Liver (tissue), 9 donors: ENCODE measurements around the gene ATP11B. TPM values are rescaled to one million over a fixed set of nuclear protein-coding genes. Genes with fewer than 3 reads are reported as not detected.

Source experiments
- DNase-seq: peaks from one replicate; pipeline ENCODE4 v3.0.0-alpha.2; 2017; ENCODE audit warnings: low spot score
- H3K27ac ChIP-seq, 2 donors: one replicate each; pipeline ENCODE4 v1.7.0; 2013; ENCODE audit warnings: inconsistent platforms in 2 of 2, low read length in 2 of 2, control low read depth in 1 of 2, low read depth in 1 of 2, mild to moderate bottlenecking in 1 of 2
- H3K27me3 ChIP-seq, 4 donors: one replicate each; pipeline versions ENCODE4 v1.6.1 to v1.7.0; 2013; ENCODE audit warnings: low read length in 3 of 4, inconsistent platforms in 1 of 4, mild to moderate bottlenecking in 1 of 4, moderate library complexity in 1 of 4; ENCODE audit not compliant: control insufficient read depth in 4 of 4, insufficient read depth in 4 of 4
- H3K36me3 ChIP-seq, 4 donors: one replicate each; pipeline versions ENCODE4 v1.6.1 to v1.7.0; 2013; ENCODE audit warnings: low read length in 3 of 4, mild to moderate bottlenecking in 3 of 4, low read depth in 1 of 4, moderate library complexity in 1 of 4; ENCODE audit not compliant: control insufficient read depth in 4 of 4, insufficient read depth in 3 of 4
- H3K4me1 ChIP-seq, 4 donors: one replicate each; pipeline versions ENCODE4 v1.6.1 to v1.7.0; 2013; ENCODE audit warnings: low read length in 3 of 4, mild to moderate bottlenecking in 3 of 4, moderate library complexity in 1 of 4; ENCODE audit not compliant: control insufficient read depth in 4 of 4, insufficient read depth in 4 of 4
- H3K4me3 ChIP-seq, 3 donors: one replicate each; pipeline versions ENCODE4 v1.6.1 to v1.7.0; 2013; ENCODE audit warnings: low read length in 3 of 3, control low read depth in 1 of 3, low read depth in 1 of 3, mild to moderate bottlenecking in 1 of 3
- H3K9ac ChIP-seq, 2 donors: one replicate each; pipeline ENCODE4 v1.7.0; 2013; ENCODE audit warnings: low read length in 2 of 2, mild to moderate bottlenecking in 2 of 2, moderate library complexity in 2 of 2, control low read depth in 1 of 2, low read depth in 1 of 2
- H3K9me3 ChIP-seq, 4 donors: one replicate each; pipeline versions ENCODE4 v1.6.1 to v1.7.0; 2013; ENCODE audit warnings: low read length in 3 of 4; ENCODE audit not compliant: control insufficient read depth in 4 of 4
- ATF3 ChIP-seq: IDR thresholded peaks from 2 replicates; pipeline ENCODE4 v1.6.1; 2016; ENCODE audit warnings: antibody characterized with exemption
- CTCF ChIP-seq: fragments of 150-350 bp; IDR thresholded peaks from 2 replicates; pipeline ENCODE4 v1.5.1; 2017; ENCODE audit warnings: improper control_type of control experiment, low read depth, low read length; ENCODE audit not compliant: missing input control
- EGR1 ChIP-seq, 2 donors: IDR thresholded peaks; 2 replicates each; pipeline ENCODE4 v1.6.1; 2016 to 2018; ENCODE audit warnings: antibody characterized with exemption in 2 of 2, low read depth in 2 of 2
- FOXA1 ChIP-seq: IDR thresholded peaks from 2 replicates; pipeline ENCODE4 v1.6.1; 2016; ENCODE audit warnings: antibody characterized with exemption
- FOXA2 ChIP-seq: IDR thresholded peaks from 2 replicates; pipeline ENCODE4 v1.6.1; 2016; ENCODE audit warnings: antibody characterized with exemption
- GABPA ChIP-seq, 2 donors: IDR thresholded peaks in 1 of 2; conservative IDR thresholded peaks in 1 of 2; 2 replicates each; pipeline ENCODE4 v1.6.1; 2016; ENCODE audit warnings: antibody characterized with exemption in 2 of 2, mild to moderate bottlenecking in 1 of 2, moderate library complexity in 1 of 2
- HNF4A ChIP-seq, 2 donors: conservative IDR thresholded peaks; 2 replicates each; pipeline ENCODE4 v1.6.1; 2016; ENCODE audit warnings: antibody characterized with exemption in 2 of 2, mild to moderate bottlenecking in 2 of 2
- HNF4G ChIP-seq: IDR thresholded peaks from 2 replicates; pipeline ENCODE4 v1.6.1; 2016; ENCODE audit warnings: antibody characterized with exemption
- JUND ChIP-seq, 2 donors: IDR thresholded peaks; 2 replicates each; pipeline ENCODE4 v1.6.1; 2016; ENCODE audit warnings: antibody characterized with exemption in 2 of 2
- MAX ChIP-seq: IDR thresholded peaks from 2 replicates; pipeline ENCODE4 v1.6.1; 2016; ENCODE audit warnings: antibody characterized with exemption
- NR2F2 ChIP-seq: IDR thresholded peaks from 2 replicates; pipeline ENCODE4 v1.6.1; 2016; ENCODE audit warnings: antibody characterized with exemption
- RAD21 ChIP-seq, 2 donors: IDR thresholded peaks; 2 replicates each; pipeline ENCODE4 v1.6.1; 2016; ENCODE audit warnings: antibody characterized with exemption in 2 of 2, mild to moderate bottlenecking in 2 of 2
- RXRA ChIP-seq, 2 donors: IDR thresholded peaks; 2 replicates each; pipeline ENCODE4 v1.6.1; 2017 to 2018; ENCODE audit warnings: antibody characterized with exemption in 2 of 2, mild to moderate bottlenecking in 1 of 2
- SP1 ChIP-seq: IDR thresholded peaks from 2 replicates; pipeline ENCODE4 v1.6.1; 2018; ENCODE audit warnings: antibody characterized with exemption, mild to moderate bottlenecking
- YY1 ChIP-seq: IDR thresholded peaks from 2 replicates; pipeline ENCODE4 v1.6.1; 2016; ENCODE audit warnings: antibody characterized with exemption, mild to moderate bottlenecking
- WGBS: extraction: QIAGEN DNeasy Blood & Tissue Kit; methylation state at CpG from one replicate; pipeline ENCODE4 v1.1.7; 2013; 5-methylcytosine and 5-hydroxymethylcytosine counted together
- polyA plus RNA-seq, 2 donors: library from polyadenylated mRNA; stranded (reverse) in 1 of 2; unstranded in 1 of 2; fragments of 200-250 nt in 1 of 2; fragments of >200 nt in 1 of 2; fragmentation: Nextera tagmentation in 1 of 2; extraction: Ambion mirVana in 1 of 2; gene quantifications; one replicate each; pipeline versions ENCODE4 v1.2.1 to v1.2.3, GENCODE V29; 2013 to 2015
- total RNA-seq, 2 donors: library from RNA; depleted of rRNA; stranded (reverse); fragments of >200 nt; gene quantifications; one replicate each; pipeline ENCODE4 v1.2.3, GENCODE V29; 2014
- donor health status: healthy.
- donor health status: healthy.
- donor health status: healthy.
- donor health status: healthy.
- donor health status: healthy.

ATP11B gene
- total and polyA plus RNA-seq, 4 donors = 5.9 to 49.6 (median 19.0) TPM

- DNase-seq = no peak
- peaks cover 2 to 16% (median 6%) of the 10 kb centered on the region in 4 donors for H3K36me3 ChIP-seq
- no peak overlapping the region for H3K9ac ChIP-seq
- no peaks in the 10 kb centered on the region for H3K27me3 ChIP-seq
- H3K27ac ChIP-seq = no peak overlapping the region
- TF ChIP-seq RXRA (IDR thresholded peaks at IDR 0.05) (no peak), FOXA1 (no peak), HNF4A (conservative IDR thresholded peaks at IDR 0.05) (no peak), JUND (IDR thresholded peaks at IDR 0.05) (no peak)
- no peaks in the 10 kb centered on the region for H3K9me3 ChIP-seq
- H3K4me3 ChIP-seq = no peak overlapping the region
- peaks cover 0 to 2% (median 0%) of the 10 kb centered on the region in 4 donors for H3K4me1 ChIP-seq
- WGBS = 96% methylated on average over 1 of the region's 1 CpG
These were observed 112.7 kb downstream of the ATP11B start for GRCh38 chr3:182906036-182906435.

- WGBS = 98% methylated on average over 1 of the region's 1 CpG
- H3K9me3 ChIP-seq = no peaks in the 10 kb centered on the region
- peaks cover 0 to 2% (median 0%) of the 10 kb centered on the region in 4 donors for H3K4me1 ChIP-seq
- peaks cover 2 to 13% (median 5%) of the 10 kb centered on the region in 4 donors for H3K36me3 ChIP-seq
- H3K4me3 ChIP-seq = no peak overlapping the region
- no peak for DNase-seq
- no peak overlapping the region for H3K27ac ChIP-seq
- H3K9ac ChIP-seq = no peak overlapping the region
- H3K27me3 ChIP-seq = no peaks in the 10 kb centered on the region
- no peak for TF ChIP-seq GABPA (IDR thresholded peaks at IDR 0.05 in 1 of 2, conservative IDR thresholded peaks at IDR 0.05 in 1 of 2)
- no peak for TF ChIP-seq FOXA2
- TF ChIP-seq EGR1 (IDR thresholded peaks at IDR 0.05; ENCODE audit: low read depth in 2 of 2) = no peak
- TF ChIP-seq ATF3 = no peak
- no peak for TF ChIP-seq HNF4A (conservative IDR thresholded peaks at IDR 0.05)
- no peak for TF ChIP-seq YY1
- TF ChIP-seq JUND (IDR thresholded peaks at IDR 0.05) = no peak
- no peak for TF ChIP-seq NR2F2
- TF ChIP-seq SP1 = no peak
- no peak for TF ChIP-seq HNF4G
- TF ChIP-seq RAD21 (IDR thresholded peaks at IDR 0.05) = no peak
- no peak for TF ChIP-seq CTCF
- no peak for TF ChIP-seq MAX
These were observed 115.2 kb downstream of the ATP11B start for GRCh38 chr3:182908471-182908870.

- Histone ChIP-seq H3K27me3 (no peaks in the 10 kb centered on the region), H3K4me3 (no peak overlapping the region), H3K4me1 (no peaks in the 10 kb centered on the region), H3K9me3 (no peaks in the 10 kb centered on the region), H3K27ac (no peak overlapping the region), H3K36me3 (peaks cover 2 to 9% (median 7%) of the 10 kb centered on the region in 4 donors), H3K9ac (no peak overlapping the region)
- 98% methylated on average over 5 of the region's 5 CpGs for WGBS
- no peak for DNase-seq
- TF ChIP-seq HNF4G (no peak), CTCF (peak; percentile 44), RAD21 (IDR thresholded peaks at IDR 0.05) (peak; percentile 72 to 75)
These were observed 116.2 kb downstream of the ATP11B start for GRCh38 chr3:182909318-182910040.
